KMS-11 (cell line): ENCODE measurements around the gene IFT57.

ENCODE experiments used
- H2AFZ ChIP-seq: fragments of 200-600 bp; sonication (generic); 2 replicates; pipeline ENCODE4 v1.6.1; 2016; ENCODE audit warnings: antibody characterized with exemption, mixed run types, low read depth
- H3K27ac ChIP-seq: fragments of 200-600 bp; sonication (generic); 2 replicates; pipeline ENCODE4 v1.6.1; 2016; ENCODE audit warnings: mild to moderate bottlenecking, mixed run types
- H3K27me3 ChIP-seq: fragments of 200-600 bp; sonication (generic); 2 replicates; pipeline ENCODE4 v1.6.1; 2017; ENCODE audit warnings: mild to moderate bottlenecking, low read depth, mixed run types, moderate library complexity; ENCODE audit not compliant: insufficient read depth
- H3K36me3 ChIP-seq: fragments of 200-600 bp; sonication (generic); 2 replicates; pipeline ENCODE4 v1.6.1; 2017; ENCODE audit warnings: mild to moderate bottlenecking, mixed run types; ENCODE audit not compliant: insufficient read depth
- H3K4me1 ChIP-seq: fragments of 200-600 bp; sonication (generic); 2 replicates; pipeline ENCODE4 v1.6.1; 2016; ENCODE audit warnings: mild to moderate bottlenecking, low read depth, mixed run types; ENCODE audit not compliant: poor library complexity, severe bottlenecking
- H3K4me2 ChIP-seq: fragments of 200-600 bp; sonication (generic); 2 replicates; pipeline ENCODE4 v1.7.0; 2016; ENCODE audit warnings: mild to moderate bottlenecking, mixed run types
- H3K4me3 ChIP-seq: fragments of 200-600 bp; sonication (generic); IDR thresholded peaks from 2 replicates; pipeline ENCODE4 v1.6.1; 2017; ENCODE audit warnings: low read depth, low read length, mixed read lengths; ENCODE audit not compliant: insufficient read depth
- H3K79me2 ChIP-seq: fragments of 200-600 bp; sonication (generic); 2 replicates; pipeline ENCODE4 v1.6.1; 2016; ENCODE audit warnings: low read depth, mixed run types; ENCODE audit not compliant: insufficient read depth
- H3K9ac ChIP-seq: fragments of 200-600 bp; sonication (generic); 2 replicates; pipeline ENCODE4 v1.6.1; 2016; ENCODE audit warnings: mild to moderate bottlenecking, mixed run types
- H4K20me1 ChIP-seq: fragments of 200-600 bp; sonication (generic); 2 replicates; pipeline ENCODE4 v1.6.1; 2016; ENCODE audit warnings: mild to moderate bottlenecking, mixed run types; ENCODE audit not compliant: insufficient read depth
- CTCF ChIP-seq: fragments of 200-600 bp; sonication (generic); conservative IDR thresholded peaks from 2 replicates; pipeline ENCODE4 v1.6.1; 2017; ENCODE audit warnings: low read depth, mild to moderate bottlenecking, antibody characterized with exemption, low read length, moderate library complexity, mixed read lengths

Gene IFT57

GRCh38 chr3:108251844-108252243, 29.6 kb upstream of the IFT57 start:
- Histone ChIP-seq H3K4me2 (no peak overlapping the region), H2AFZ (no peak overlapping the region), H3K9ac (no peak overlapping the region), H3K79me2 (no peaks in the 10 kb centered on the region), H3K4me1 (no peaks in the 10 kb centered on the region), H3K36me3 (no peaks in the 10 kb centered on the region), H3K27me3 (no peaks in the 10 kb centered on the region), H3K27ac (no peak overlapping the region), H3K4me3 (no peak overlapping the region), H4K20me1 (no peaks in the 10 kb centered on the region)
- TF ChIP-seq CTCF, result no peak

- no peak overlapping the region for H3K9ac ChIP-seq
- no peaks in the 10 kb centered on the region for H3K36me3 ChIP-seq
- H3K27me3 ChIP-seq, result no peaks in the 10 kb centered on the region
- no peaks in the 10 kb centered on the region for H3K79me2 ChIP-seq
- no peaks in the 10 kb centered on the region for H3K4me1 ChIP-seq
- H3K27ac ChIP-seq, result no peak overlapping the region
- no peak overlapping the region for H3K4me3 ChIP-seq
- no peak overlapping the region for H3K4me2 ChIP-seq
- no peak for TF ChIP-seq CTCF
- no peak overlapping the region for H2AFZ ChIP-seq
- no peaks in the 10 kb centered on the region for H4K20me1 ChIP-seq
These were observed 29.0 kb upstream of the IFT57 start for GRCh38 chr3:108251265-108251664.

DNA sequence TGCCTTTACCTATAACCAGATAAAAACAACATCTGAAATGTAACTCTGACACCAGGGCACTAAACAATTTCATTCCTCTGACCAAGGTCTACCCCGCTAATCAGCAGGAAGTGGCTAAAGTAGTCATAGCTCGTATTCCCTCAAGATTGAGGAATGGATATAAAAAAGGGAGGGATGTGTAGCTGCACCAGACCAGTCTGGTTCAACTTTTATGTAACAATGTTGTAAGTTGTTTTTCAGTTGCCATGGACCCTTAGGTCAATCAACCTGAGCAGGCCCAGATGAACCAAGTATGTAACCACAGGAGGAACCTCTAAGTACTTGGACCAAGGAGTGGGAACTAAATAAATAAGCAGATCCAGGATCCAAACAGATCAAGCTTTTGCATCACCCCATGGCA, 28.4 kb upstream of the IFT57 start:
- no peak for TF ChIP-seq CTCF
- Histone ChIP-seq H4K20me1 (no peaks in the 10 kb centered on the region), H3K9ac (no peak overlapping the region), H3K4me1 (no peaks in the 10 kb centered on the region), H3K27ac (no peak overlapping the region), H3K79me2 (no peaks in the 10 kb centered on the region), H2AFZ (no peak overlapping the region), H3K36me3 (no peaks in the 10 kb centered on the region), H3K4me3 (no peak overlapping the region), H3K27me3 (no peaks in the 10 kb centered on the region), H3K4me2 (no peak overlapping the region)

DNA sequence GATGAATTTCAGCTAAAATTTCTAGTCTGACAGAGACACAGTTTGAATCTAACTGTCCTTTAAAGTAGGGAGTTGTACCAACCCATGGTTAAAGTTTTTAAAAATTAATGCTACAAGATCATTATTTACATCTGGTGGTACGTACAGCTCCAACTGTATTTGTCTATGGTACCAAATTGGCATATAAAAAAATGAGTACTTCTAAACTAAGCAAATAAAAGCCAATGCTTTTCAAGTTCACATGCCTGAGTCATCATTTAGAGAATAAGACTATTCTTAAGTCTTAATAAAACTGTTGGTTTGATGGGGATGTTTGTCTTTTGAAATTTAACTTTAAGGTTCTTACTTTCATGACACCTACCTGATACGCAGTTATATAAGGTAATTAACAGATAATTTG, 21.0 kb upstream of the IFT57 start:
- Histone ChIP-seq H3K27ac (no peak overlapping the region), H2AFZ (no peak overlapping the region), H3K9ac (no peak overlapping the region), H3K36me3 (no peaks in the 10 kb centered on the region), H3K4me2 (no peak overlapping the region), H3K4me3 (no peak overlapping the region), H3K4me1 (no peaks in the 10 kb centered on the region), H4K20me1 (no peaks in the 10 kb centered on the region), H3K79me2 (no peaks in the 10 kb centered on the region), H3K27me3 (no peaks in the 10 kb centered on the region)
- no peak for TF ChIP-seq CTCF

DNA sequence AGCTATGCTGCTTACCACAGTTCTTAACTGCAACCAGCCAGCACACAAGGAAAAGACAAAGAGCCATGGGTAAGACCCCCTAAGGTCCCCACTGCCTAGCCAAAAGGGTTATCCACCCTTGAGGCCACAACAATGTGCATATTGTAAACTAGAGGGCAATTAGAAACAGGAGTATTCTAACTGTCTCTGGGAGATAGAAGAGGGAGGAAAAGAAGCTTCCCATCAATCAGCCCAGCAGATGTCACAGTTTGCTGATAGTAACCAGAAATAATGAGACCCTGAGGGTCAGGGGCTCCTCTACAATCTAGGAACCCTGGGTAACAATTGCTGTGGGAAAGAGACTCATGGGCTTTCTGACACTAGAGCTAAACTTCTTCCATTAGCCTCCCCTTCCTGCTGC, 20.6 kb upstream of the IFT57 start:
- H3K4me1 ChIP-seq, result no peaks in the 10 kb centered on the region
- H3K79me2 ChIP-seq, result no peaks in the 10 kb centered on the region
- no peak overlapping the region for H3K4me3 ChIP-seq
- no peak for TF ChIP-seq CTCF
- H2AFZ ChIP-seq, result no peak overlapping the region
- H3K9ac ChIP-seq, result no peak overlapping the region
- no peak overlapping the region for H3K27ac ChIP-seq
- no peak overlapping the region for H3K4me2 ChIP-seq
- H3K27me3 ChIP-seq, result no peaks in the 10 kb centered on the region
- no peaks in the 10 kb centered on the region for H3K36me3 ChIP-seq
- H4K20me1 ChIP-seq, result no peaks in the 10 kb centered on the region
